Uterus (tissue), 2 donors: ENCODE data around the gene LTF.
"Not testable (repeated sequence)": the region's sequence is repeated elsewhere in the genome, so short reads cannot be mapped to it uniquely, and the experiment has no call there.

Experiments used
- POLR2A ChIP-seq, 2 donors: fragments of 450-650 bp; IDR thresholded peaks; one replicate each; pipeline ENCODE4 v1.6.1; 2016; ENCODE audit warnings: antibody characterized with exemption in 2 of 2, mild to moderate bottlenecking in 1 of 2, moderate library complexity in 1 of 2
- TF ChIP-seq, protein P1 (sequence below), 4 experiments: fragments of 200-600 bp in 2 of 4; fragments of 450-650 bp in 2 of 4; sonication (generic) in 2 of 4; IDR thresholded peaks; one replicate each; pipeline ENCODE4 v1.5.1; 2016 to 2019; ENCODE audit warnings: antibody characterized with exemption in 4 of 4, mild to moderate bottlenecking in 2 of 4, moderate library complexity in 1 of 4

DNA sequence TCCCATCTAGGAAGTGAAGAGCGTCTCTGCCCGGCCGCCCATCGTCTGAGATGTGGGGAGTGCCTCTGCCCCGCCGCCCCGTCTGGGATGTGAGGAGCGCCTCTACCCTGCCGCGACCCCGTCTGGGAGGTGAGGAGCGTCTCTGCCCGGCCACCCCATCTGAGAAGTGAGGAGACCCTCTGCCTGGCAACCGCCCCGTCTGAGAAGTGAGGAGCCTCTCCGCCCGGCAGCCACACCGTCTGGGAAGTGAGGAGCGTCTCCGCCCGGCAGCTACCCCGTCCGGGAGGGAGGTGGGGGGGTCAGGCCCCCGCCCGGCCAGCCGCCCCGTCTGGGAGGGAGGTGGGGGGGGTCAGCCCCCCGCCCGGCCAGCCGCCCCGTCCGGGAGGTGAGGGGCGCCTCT lies 29.8 kb upstream of the LTF start:
- TF ChIP-seq, protein P1, sequence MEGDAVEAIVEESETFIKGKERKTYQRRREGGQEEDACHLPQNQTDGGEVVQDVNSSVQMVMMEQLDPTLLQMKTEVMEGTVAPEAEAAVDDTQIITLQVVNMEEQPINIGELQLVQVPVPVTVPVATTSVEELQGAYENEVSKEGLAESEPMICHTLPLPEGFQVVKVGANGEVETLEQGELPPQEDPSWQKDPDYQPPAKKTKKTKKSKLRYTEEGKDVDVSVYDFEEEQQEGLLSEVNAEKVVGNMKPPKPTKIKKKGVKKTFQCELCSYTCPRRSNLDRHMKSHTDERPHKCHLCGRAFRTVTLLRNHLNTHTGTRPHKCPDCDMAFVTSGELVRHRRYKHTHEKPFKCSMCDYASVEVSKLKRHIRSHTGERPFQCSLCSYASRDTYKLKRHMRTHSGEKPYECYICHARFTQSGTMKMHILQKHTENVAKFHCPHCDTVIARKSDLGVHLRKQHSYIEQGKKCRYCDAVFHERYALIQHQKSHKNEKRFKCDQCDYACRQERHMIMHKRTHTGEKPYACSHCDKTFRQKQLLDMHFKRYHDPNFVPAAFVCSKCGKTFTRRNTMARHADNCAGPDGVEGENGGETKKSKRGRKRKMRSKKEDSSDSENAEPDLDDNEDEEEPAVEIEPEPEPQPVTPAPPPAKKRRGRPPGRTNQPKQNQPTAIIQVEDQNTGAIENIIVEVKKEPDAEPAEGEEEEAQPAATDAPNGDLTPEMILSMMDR (IDR thresholded peaks at IDR 0.05), result not testable (repeated sequence)
- TF ChIP-seq POLR2A (IDR thresholded peaks at IDR 0.05), result not testable (repeated sequence)
